ENCODE results near the gene ITGA1. TPM values are rescaled to one million over a fixed set of nuclear protein-coding genes. Genes with fewer than 3 reads are reported as not detected.
"Not testable (repeated sequence)": the region's sequence is repeated elsewhere in the genome, so short reads cannot be mapped to it uniquely, and the experiment has no call there.

ITGA1 gene
- total RNA-seq, 1 donor from 2014 or later: 374 TPM

GRCh38 chr5:52800394-52801213 is 12.9 kb downstream of the ITGA1 start:
- DNase-seq (ENCODE audit: low spot score): peak; percentile 66

DNA sequence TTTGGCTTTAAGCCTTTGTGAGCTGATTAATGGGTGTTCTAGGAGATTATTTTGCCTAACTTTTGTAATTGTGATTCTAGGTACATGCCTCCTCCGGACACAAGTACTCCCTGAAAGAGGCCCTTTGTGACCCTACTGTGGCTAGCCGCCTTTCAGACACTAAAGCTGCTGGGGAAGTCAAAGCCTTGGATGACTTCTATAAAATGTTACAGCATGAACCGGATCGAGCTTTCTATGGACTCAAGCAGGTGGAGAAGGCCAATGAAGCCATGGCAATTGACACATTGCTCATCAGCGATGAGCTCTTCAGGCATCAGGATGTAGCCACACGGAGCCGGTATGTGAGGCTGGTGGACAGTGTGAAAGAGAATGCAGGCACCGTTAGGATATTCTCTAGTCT is 13.6 kb downstream of the ITGA1 start:
- DNase-seq (ENCODE audit: low spot score): no peak

DNA sequence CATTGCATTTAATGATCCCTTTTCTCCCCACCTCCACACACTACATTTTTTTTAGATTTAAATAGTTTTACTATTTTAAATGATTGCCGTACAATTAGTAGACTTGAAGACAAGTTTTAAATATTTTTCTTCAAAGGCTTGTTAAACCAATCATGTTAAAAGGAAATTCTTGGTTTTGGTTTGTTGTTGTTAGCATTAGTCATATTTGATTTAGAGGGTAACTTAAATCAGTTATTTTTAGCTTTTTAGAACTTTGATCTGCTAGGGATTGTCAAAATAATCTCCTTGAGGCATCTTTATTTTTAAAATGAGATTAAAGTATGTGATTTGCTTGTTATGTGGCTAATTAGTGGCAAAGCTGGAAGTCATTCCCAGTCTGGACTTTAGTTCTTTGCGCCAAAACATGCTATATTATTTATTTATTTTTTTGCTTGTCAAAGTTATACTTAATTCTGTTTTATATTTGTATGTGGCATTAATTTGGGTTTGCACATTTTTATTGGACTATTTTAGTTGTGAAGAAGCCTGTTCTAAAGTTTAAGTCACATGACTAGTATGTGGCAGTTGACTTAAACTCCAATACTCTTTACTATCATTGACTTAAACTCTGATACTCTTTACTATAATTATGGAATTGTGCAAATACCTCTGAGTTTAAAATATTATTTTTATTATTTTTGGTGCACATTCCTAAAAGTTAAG is 14.7 kb downstream of the ITGA1 start:
- no peak for DNase-seq (ENCODE audit: low spot score)

- no peak for DNase-seq (ENCODE audit: low spot score)
Observed at GRCh38 chr5:52802974-52803336, 15.2 kb downstream of the ITGA1 start.

DNA sequence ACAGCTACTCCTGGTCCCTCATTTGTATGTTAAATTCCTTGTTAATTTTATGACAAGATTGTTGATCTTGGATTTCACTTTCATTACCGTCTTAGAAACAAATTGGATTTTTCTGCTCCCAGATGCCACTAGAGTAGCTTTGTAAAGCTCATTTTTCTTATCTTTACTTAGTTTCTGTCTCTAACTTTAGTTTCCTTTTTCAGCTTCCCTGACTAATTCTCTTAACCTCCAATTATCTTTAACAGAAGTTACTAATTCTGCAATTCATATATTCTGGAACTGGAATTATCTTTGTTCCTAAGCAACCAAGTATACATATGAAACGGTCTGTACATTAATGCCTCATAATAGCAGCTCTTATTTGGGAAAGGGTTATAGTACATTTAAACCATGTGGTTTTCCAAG is 16.7 kb downstream of the ITGA1 start:
- DNase-seq (ENCODE audit: low spot score): no peak

DNA sequence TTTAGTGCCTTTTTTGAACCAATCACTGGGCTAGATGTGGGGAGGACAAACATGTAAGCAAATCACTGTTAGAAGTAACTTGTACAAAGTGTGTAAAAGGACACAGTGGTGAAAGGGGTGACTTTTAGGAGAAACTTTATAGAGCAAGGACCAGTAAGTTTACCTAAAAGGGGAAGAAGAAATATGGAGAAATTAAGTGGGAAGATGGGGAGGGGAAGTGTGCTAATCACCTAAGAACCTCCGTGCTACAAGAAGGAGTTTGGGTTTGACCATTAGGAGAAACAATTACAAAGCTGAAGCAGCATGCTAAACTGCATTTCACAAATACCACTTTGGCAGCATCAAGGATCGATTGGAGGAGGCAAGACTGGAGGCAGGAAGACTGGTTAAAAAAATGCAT is 17.3 kb downstream of the ITGA1 start:
- no peak for DNase-seq (ENCODE audit: low spot score)

GRCh38 chr5:52805615-52806014 is 17.9 kb downstream of the ITGA1 start:
- DNase-seq (ENCODE audit: low spot score): no peak

DNA sequence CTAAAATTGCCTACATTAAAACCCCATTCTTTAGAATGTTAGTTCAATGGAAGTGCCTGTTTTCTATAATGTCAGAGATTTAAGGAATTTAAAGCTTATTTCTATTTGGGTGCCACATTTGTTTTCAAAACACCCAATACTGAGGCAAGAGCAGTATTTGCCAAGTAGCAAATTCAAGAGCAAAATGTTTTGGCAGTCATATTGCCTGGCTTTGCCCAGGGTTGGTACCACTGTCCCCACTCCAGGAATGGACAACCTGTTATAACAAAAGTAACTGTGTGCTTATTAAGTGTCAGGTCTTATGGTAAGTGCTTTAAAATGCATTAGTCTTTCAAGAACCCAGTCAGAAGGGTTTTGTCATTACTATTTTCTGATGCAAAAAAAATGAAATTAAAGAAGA is 19.3 kb downstream of the ITGA1 start:
- no peak for DNase-seq (ENCODE audit: low spot score)

GRCh38 chr5:52807723-52808122 is 20.0 kb downstream of the ITGA1 start:
- no peak for DNase-seq (ENCODE audit: low spot score)

GRCh38 chr5:52808316-52808901 is 20.7 kb downstream of the ITGA1 start:
- DNase-seq (ENCODE audit: low spot score): no peak

DNA sequence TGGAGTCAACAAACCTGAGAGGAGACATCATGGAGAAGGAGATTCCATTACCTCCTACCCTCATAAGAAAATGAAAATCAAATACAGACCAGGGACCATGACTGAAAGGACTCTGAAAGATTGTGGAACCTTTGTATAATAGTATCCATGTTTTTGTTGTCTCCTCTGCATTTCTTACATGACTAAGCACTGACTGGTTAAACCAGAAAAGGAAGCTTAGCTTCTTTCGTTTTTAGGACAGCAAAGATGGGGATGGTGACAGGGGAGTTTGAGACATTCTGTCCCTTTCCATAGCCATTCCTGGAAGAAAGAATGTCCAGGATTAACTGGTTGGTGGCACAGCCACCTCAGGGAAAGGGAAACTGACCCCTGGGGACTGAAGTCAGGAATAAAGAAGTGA is 22.2 kb downstream of the ITGA1 start:
- DNase-seq (ENCODE audit: low spot score): no peak

DNA sequence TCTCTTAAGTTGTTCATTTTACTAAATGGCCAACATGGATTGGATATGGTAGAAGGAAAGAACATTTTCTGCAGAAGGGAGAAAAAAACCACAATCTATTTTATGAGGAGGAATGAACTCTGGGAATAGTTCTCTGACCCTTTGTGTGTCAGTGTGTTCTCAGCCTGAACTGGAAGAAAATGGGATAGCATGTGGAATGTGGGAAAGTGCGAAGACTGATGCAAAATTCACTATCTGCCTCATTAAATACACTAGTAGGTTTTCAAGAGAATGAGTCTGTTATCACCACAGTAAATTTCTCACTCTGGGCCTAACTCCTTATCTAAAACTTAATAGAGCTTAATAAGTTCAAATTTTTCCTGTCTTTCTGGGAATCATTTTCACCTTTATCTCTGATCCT is 22.7 kb downstream of the ITGA1 start:
- DNase-seq (ENCODE audit: low spot score): no peak

GRCh38 chr5:52811067-52811749 is 23.5 kb downstream of the ITGA1 start:
- DNase-seq (ENCODE audit: low spot score): no peak

DNA sequence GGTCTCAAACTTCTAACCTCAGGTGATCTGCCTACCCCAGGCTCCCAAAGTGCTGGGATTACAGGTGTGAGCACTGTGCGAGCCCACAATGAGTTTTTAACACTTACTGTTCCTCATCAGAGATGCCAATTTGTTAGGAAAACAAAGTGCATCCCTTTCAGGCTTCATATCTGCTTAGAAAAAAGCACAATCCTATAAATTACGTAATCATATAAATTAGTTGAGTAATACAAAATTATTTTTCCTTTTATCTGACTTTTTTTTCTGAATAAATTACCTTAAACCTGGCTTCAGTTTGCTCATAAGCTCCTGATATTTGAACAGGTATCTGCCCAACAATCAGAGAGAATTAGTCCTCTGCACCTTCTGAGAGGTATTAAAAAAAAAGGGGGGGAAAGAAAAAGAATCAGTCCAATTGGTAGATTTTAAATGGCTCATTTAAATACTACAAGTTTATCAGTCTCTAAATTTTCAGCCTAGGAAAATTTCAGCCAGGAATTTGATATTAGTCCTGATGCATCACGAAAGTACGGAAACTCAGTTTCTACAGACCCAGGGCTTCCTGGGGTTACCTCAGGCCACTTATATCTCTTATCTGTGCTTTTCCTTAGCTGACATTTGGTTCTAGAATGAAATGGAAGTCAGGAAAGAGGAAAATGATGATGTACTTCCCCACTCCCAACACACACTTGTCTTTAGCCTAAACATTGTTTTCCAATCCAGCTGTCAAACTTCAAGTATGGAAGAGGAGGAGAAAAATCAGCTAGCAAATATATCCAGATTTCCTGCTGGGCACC is 26.8 kb downstream of the ITGA1 start:
- no peak for DNase-seq (ENCODE audit: low spot score)

- no peak for DNase-seq (ENCODE audit: low spot score)
Observed at GRCh38 chr5:52817818-52818217, 30.1 kb downstream of the ITGA1 start.

DNA sequence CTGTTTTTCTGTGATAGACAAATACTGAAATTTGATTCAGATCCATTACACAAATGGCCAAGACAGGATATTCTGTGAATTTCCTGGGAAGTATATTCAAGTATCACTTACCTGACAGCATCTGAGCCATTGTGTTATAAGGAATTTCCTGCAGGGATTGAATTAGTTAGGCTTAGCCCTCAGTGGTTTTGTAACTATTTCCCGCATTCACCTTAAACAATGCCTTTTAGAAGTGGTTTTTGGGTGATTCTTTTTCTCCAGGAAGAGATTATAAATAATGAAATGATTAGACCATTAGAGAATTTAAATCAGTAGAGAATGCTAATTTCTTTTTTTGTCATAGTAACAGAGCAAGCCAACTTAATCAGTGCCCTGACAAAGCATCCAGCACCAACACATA is 30.6 kb downstream of the ITGA1 start:
- no peak for DNase-seq (ENCODE audit: low spot score)

DNA sequence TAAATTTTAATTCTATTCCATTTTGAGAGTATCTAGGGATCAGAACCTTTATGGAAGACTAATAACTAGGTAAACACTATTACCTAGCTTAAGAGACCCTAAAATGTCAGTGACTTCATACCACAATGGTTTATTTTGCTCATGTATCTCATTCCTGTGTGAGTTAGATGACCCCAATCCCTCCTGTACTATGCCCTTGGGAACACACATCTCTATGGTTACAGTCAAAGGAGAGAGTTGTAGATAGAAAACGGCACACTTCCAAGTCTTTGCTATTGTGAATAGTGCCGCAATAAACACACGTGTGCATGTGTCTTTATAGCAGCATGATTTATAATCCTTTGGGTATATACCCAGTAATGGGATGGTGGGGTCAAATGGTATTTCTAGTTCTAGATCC is 31.1 kb downstream of the ITGA1 start:
- DNase-seq (ENCODE audit: low spot score): not testable (repeated sequence)

DNA sequence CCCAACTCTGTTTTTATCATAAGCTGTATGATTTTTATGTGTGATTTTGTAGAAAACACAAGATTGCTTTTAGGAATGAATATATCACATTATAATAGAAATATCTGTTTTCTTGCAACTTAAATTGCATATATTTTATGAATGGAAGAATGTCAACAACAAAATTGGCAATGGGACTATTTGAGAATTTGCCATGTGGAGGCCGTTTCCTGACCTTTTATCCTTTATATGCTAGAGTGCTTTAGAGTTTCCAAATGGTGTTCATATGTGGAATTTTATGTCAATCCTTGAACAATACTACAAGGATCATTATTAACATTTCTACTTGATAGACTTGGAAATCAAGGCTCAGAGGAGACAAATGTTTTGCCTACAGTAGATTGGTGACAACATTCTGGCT is 34.2 kb downstream of the ITGA1 start:
- no peak for DNase-seq (ENCODE audit: low spot score)

DNA sequence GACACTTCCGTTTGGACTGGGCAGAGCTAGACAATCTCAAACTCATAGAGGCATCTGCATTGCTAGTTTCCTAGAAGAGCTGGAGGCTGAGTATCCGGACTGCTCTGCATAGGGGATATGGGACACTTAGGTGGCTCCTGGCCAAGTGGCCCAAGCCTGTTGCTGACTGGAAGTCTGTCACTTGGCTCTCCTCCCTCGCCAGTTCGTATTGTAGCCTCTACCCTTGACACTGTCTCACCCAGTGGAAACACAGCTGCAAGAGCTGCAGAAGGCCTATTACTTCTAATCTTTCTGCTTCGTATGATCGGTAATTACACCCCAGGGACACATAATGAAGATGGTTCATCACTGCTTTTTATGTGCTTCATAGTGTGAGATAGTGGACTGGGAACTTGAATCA is 34.7 kb downstream of the ITGA1 start:
- DNase-seq (ENCODE audit: low spot score): no peak

- no peak for DNase-seq (ENCODE audit: low spot score)
Observed at GRCh38 chr5:52824827-52825226, 37.1 kb downstream of the ITGA1 start.

GRCh38 chr5:52825826-52826225 is 38.1 kb downstream of the ITGA1 start:
- DNase-seq (ENCODE audit: low spot score): no peak

DNA sequence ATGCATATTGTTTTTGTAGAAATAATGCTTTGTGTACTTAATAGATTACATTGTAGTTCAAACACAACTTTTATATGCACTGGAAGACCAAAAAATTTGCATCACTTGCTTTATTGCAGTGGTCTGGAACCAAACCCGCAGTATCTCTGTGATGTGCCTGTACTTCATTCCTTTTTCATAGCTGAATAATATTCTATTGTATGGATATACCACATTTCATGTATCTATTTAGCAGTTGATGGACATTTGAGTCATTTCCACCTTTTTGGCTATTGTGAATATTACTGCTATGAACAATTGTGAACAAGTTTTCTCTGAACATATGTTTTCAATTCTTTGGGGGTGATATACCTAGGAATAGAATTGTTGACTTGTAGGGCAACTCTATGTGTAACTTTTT is 40.1 kb downstream of the ITGA1 start:
- no peak for DNase-seq (ENCODE audit: low spot score)
